HEK293 (cell line): ENCODE data around the gene CBX7.
A peak's percentile ranks its signal among the peaks of the same experiment; 100 is the strongest.

Source experiments
- BCL11B ChIP-seq: fragments of 450-650 bp; formaldehyde crosslinking; IDR thresholded peaks from 2 replicates; pipeline ENCODE4 v1.5.1; 2016; ENCODE audit warnings: low read depth, missing biosample characterization, missing genetic modification characterization
- GLIS2 ChIP-seq: fragments of 450-650 bp; formaldehyde crosslinking; IDR thresholded peaks from 2 replicates; pipeline ENCODE4 v1.5.1; 2016; ENCODE audit warnings: missing biosample characterization, missing genetic modification characterization
- HIC1 ChIP-seq: fragments of 450-650 bp; formaldehyde crosslinking; IDR thresholded peaks from 2 replicates; pipeline ENCODE4 v1.5.1; 2016; ENCODE audit warnings: missing biosample characterization, missing genetic modification characterization
- KLF17 ChIP-seq: fragments of 450-650 bp; formaldehyde crosslinking; IDR thresholded peaks from 2 replicates; pipeline ENCODE4 v1.5.1; 2016; ENCODE audit warnings: missing biosample characterization, missing genetic modification characterization
- MZF1 ChIP-seq: fragments of 450-650 bp; formaldehyde crosslinking; IDR thresholded peaks from 2 replicates; pipeline ENCODE4 v1.5.1; 2017; ENCODE audit warnings: missing biosample characterization, missing genetic modification characterization, borderline replicate concordance
- OSR2 ChIP-seq: fragments of 450-650 bp; formaldehyde crosslinking; IDR thresholded peaks from 2 replicates; pipeline ENCODE4 v1.5.1; 2016; ENCODE audit warnings: missing biosample characterization, missing genetic modification characterization
- PRDM10 ChIP-seq: fragments of 450-650 bp; formaldehyde crosslinking; IDR thresholded peaks from 2 replicates; pipeline ENCODE4 v1.5.1; 2016; ENCODE audit warnings: missing biosample characterization, missing genetic modification characterization
- PRDM2 ChIP-seq: fragments of 450-650 bp; formaldehyde crosslinking; IDR thresholded peaks from 2 replicates; pipeline ENCODE4 v1.5.1; 2016; ENCODE audit warnings: missing biosample characterization, missing genetic modification characterization, borderline replicate concordance
- SP7 ChIP-seq: fragments of 450-650 bp; formaldehyde crosslinking; IDR thresholded peaks from 2 replicates; pipeline ENCODE4 v1.5.1; 2016; ENCODE audit warnings: missing biosample characterization, missing genetic modification characterization
- ZBTB8A ChIP-seq: fragments of 450-650 bp; formaldehyde crosslinking; IDR thresholded peaks from 2 replicates; pipeline ENCODE4 v1.5.1; 2016; ENCODE audit warnings: missing biosample characterization, missing genetic modification characterization
- ZFP41 ChIP-seq: fragments of 450-650 bp; formaldehyde crosslinking; IDR thresholded peaks from 2 replicates; pipeline ENCODE4 v1.5.1; 2016; ENCODE audit warnings: missing biosample characterization, missing genetic modification characterization, borderline replicate concordance
- ZNF366 ChIP-seq: fragments of 450-650 bp; formaldehyde crosslinking; conservative IDR thresholded peaks from 2 replicates; pipeline ENCODE4 v1.5.1; 2016; ENCODE audit warnings: missing biosample characterization, missing genetic modification characterization
- ZNF501 ChIP-seq: fragments of 450-650 bp; formaldehyde crosslinking; IDR thresholded peaks from 2 replicates; pipeline ENCODE4 v1.5.1; 2016; ENCODE audit warnings: missing biosample characterization, missing genetic modification characterization
- ZNF513 ChIP-seq: fragments of 450-650 bp; IDR thresholded peaks from 2 replicates; pipeline ENCODE4 v1.5.1; 2018; ENCODE audit warnings: missing biosample characterization, missing genetic modification characterization
- ZNF830 ChIP-seq: fragments of 450-650 bp; IDR thresholded peaks from 2 replicates; pipeline ENCODE4 v1.5.0; 2018; ENCODE audit warnings: missing biosample characterization, missing genetic modification characterization, low read depth, mild to moderate bottlenecking, moderate library complexity
- ZNF837 ChIP-seq: fragments of 450-650 bp; formaldehyde crosslinking; IDR thresholded peaks from 2 replicates; pipeline ENCODE4 v1.5.1; 2016; ENCODE audit warnings: missing biosample characterization, missing genetic modification characterization
- ZXDB ChIP-seq: fragments of 450-650 bp; formaldehyde crosslinking; IDR thresholded peaks from 2 replicates; pipeline ENCODE4 v1.5.1; 2016; ENCODE audit warnings: missing biosample characterization, missing genetic modification characterization

Gene CBX7

GRCh38 chr22:39097098-39098020 lies 55.1 kb downstream of the CBX7 start, which contains the start of gene APOBEC3H (continued):
- TF ChIP-seq HIC1 (tag by site-specific recombination) = peak; percentile 42; the same call in 1 of the 2 replicates
- no peak for TF ChIP-seq ZNF513 (tag by site-specific recombination)
- peak; percentile 51 for TF ChIP-seq OSR2 (tag by site-specific recombination)
- no peak for TF ChIP-seq BCL11B (tag by site-specific recombination)
- TF ChIP-seq KLF17 (tag by site-specific recombination) = no peak
- TF ChIP-seq SP7 (tag by site-specific recombination) = peak; percentile 45; the same call in 1 of the 2 replicates
- no peak for TF ChIP-seq ZFP41 (tag by site-specific recombination)
- no peak for TF ChIP-seq MZF1 (tag by site-specific recombination)
- peak; percentile 50 for TF ChIP-seq GLIS2
- 0 out of 2 replicates have a peak, but pooled peaks have one; percentile 12 for TF ChIP-seq ZXDB (tag by site-specific recombination)
- no peak for TF ChIP-seq ZNF837 (tag by site-specific recombination)
- TF ChIP-seq PRDM2 = no peak
- TF ChIP-seq ZNF501 (tag by site-specific recombination) = no peak
- peak; percentile 69 for TF ChIP-seq PRDM10 (tag by site-specific recombination)
- no peak for TF ChIP-seq ZNF830 (tag by site-specific recombination)
- no peak for TF ChIP-seq ZNF366 (tag by site-specific recombination)
- TF ChIP-seq ZBTB8A (tag by site-specific recombination) = 0 out of 2 replicates have a peak, but pooled peaks have one; percentile 26
